Measurements from ENCODE around the gene GNG12.

GNG12 gene

DNA sequence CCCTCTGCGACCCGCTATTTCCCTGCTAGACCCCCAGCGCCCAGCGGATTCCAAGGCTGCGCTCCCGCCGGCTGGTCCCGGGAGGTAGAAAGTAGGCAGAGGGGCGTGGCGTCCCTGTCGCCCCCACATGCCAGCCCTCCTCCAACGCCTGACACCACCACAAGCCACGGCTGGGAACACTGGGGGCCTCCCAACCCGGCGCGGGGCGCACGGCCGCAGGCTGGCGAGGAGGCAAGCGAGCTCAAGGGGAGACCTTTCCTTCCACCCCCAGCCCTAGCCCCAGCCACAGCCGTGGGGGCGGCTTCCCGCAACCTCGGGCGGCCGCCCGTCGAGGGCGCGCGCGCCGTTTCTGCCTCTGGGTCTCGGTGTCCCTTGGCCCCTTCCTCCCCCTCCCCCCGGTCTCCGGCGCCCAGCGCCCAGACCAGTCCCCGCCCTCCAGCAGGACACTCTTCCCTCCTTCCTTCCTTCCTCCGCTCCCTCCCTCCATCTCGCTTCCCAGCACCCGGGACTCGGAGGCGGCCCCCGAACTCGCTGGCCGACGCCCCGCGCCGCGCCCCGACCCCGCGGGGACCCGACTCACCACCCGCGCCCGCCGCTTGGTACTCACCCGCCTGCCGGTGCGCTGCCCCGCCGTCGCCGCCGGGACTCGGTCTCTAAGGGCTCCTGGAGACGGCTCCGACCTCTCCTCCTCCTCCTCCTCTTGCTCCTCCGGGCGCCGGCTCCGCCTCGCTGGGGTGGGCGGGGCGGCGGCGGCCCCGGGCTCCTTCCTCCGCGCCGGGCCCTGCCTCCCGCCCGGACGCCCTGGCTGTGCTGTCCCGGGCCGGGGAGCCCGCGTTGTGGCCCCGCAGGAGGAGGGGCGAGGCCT lies at the start of gene GNG12:
Gene GNG12 (minus strand): TSS at position 731 of the 865 bp plus-strand sequence. CDS start 125,781 bp downstream, outside the sequence.
- peak in 1 of 2 donors; percentile 57 for DNase-seq

DNA sequence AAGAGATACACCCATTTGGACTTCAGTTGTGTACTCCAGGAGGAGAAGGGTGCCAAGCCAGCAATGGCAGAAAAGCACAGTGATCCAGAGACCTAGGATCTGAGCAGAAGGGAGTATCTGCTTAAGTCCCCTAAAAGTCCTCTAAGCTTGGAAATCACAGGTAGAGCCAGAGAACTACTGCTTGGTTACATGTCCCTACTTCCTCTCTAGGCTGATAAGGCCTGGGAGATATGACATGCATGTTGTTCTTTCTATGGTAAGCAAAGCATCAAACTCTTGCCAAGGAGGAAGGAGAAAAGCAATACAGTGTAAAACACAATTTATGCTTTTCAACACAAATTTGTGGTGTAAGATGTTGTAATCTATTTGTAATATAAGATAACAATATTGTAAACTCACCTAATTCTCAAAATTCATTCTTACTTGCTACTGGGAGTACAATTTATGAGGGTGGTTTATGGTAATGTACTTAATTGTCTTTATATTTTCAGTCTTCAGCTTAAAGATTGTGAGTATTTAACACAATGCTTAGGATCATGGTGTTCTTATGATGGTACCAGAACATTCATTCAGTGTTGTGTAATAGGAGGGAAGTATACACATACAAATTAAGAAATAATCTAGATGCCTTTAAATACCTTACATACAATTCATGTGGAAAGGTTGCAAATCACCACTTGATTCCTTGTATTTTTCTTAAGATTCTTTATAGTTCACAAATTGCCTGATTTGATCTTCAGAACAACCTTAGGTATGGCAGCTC lies 49.1 kb upstream of the GNG12 start:
- no peak for DNase-seq

DNA sequence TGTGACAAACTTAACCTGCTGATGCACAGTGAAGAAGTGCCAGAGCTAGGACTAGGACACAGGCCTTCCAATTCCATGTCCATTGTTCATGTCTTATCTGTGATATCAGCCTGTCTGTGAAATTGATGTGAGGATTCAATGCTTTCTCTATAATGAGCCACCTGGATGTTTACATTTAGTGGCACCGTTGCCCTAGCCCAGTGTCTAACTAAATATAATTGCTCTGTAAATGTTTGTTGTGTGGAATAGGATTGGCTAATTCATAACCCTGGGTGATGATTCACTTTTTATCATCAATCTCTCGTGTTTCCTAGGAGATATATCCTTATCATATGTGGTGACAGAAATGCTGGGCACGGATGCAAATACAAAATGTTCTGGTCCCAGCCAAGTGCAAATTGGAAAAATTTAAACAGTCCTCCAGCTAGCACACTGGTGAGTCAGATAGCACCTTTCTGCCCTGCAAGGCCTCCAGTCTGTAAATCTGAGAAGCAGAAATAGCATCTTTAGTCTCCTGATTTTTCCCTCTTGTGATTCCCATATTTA lies 46.9 kb upstream of the GNG12 start:
- no peak for DNase-seq

GRCh38 chr1:67879485-67879884 lies 46.2 kb upstream of the GNG12 start:
- no peak for DNase-seq

DNA sequence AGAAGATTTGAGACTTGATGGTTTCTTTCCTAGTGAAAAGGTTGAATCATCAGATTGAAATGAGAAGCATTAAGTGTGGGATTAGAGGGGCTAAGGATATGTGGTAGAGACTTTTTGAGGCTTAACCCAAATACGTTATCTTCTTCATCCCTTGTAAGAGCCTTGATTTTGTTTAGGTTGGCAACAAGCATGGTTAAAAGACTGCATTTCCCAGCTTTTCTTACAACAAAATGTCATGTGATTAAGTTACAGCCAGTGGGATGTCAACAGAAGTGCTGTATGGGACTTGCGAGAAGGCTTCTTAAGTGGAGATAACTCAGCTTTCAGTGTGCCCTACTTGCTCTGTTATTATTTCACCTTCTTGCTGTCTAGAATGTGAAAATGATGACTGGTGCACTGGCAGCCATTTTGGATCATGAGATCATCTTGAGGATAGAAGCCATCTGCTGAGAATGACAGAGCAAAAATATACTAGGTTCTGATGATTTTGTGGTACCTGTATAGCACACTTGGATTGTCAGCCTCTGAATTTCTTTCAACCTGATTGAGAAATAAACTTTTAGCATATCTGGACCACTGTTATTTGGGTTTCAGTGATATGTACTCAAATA lies 41.3 kb upstream of the GNG12 start:
- DNase-seq: no peak

DNA sequence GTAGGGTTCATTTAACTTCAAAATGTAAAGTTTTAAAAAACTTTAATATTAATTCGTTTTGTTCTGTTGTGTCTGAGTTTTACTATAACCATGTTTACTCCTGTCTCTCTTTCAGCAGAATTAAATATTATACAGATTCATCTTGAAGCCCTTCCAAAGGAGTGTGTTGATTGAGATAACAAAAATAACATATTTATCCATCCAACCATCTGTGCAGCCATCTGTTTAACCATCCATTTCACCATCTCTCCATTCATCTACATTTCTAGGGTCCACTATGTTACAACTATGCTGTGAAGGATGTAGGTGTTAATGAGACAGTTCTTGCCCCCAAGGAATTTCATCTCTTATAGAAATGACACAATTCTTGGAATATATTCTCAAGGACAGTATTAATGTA lies 36.0 kb upstream of the GNG12 start:
- no peak for DNase-seq

DNA sequence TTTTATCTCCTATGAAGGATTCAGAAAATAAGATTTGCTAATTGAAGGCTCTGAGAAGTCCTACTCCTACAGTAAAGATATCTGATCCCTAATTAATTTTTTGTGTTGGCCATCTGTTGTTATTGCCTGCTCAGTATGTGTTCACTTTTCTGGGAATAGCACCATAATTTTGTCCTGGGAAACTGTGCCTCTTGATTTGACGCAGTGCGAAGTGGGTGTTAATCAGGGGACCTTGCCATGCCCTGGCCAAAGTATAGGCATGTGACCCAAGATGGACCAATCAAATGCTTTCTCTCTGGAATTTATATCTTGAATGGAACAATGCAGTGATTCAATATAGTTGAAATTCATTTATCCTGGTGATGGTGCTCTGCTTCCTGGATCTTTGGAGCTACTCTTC lies 30.4 kb upstream of the GNG12 start:
- DNase-seq: no peak

- DNase-seq: no peak
These were observed 29.4 kb upstream of the GNG12 start for GRCh38 chr1:67862685-67863084.

- DNase-seq: no peak
These were observed 28.7 kb upstream of the GNG12 start for GRCh38 chr1:67861856-67862516.

GRCh38 chr1:67860776-67861175 lies 27.5 kb upstream of the GNG12 start:
- DNase-seq: no peak

GRCh38 chr1:67856921-67857320 lies 23.7 kb upstream of the GNG12 start:
- DNase-seq: no peak

DNA sequence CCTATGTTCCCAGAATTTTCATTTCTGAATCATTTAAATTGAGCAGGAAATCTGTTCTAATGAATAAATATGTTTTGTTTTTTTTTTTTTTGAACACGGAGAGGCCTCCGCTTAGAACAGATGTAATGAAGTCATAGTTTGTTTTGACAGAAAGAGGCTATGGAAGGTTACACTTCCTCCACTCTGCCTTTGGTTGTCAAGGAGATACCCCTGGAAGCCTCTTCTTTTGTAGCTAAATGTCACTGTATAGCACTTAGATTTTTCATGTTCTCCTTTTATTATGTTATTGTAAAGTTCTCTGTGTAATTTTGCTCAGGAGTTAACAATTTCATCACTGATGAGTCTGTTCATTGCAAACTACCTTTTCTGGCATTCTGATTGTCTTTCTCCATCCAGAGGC lies 22.7 kb upstream of the GNG12 start:
- DNase-seq: no peak

DNA sequence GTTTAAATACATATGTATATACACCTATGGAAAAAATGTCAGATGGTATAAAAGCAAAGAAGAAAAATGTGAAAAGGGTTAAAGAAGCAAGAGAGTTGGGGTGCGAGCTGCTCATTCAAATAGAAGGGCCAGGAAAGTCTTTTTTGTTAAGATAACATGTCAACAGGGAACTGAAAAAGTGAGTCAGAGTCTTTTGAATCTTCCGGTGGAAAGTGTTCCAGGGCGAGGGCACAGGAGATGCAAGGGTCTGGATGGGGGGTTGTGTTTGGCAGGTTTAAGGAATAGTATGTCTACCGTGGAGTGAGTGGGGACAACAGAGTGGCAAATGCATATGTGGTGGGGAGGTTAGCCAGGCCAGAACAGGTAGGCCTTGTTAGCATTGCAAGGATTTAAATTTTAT lies 22.2 kb upstream of the GNG12 start:
- DNase-seq: no peak

- DNase-seq: peak in 1 of 2 donors; percentile 37
These were observed 20.4 kb upstream of the GNG12 start for GRCh38 chr1:67853704-67854103.

GRCh38 chr1:67851800-67852199 lies 18.5 kb upstream of the GNG12 start:
- no peak for DNase-seq

DNA sequence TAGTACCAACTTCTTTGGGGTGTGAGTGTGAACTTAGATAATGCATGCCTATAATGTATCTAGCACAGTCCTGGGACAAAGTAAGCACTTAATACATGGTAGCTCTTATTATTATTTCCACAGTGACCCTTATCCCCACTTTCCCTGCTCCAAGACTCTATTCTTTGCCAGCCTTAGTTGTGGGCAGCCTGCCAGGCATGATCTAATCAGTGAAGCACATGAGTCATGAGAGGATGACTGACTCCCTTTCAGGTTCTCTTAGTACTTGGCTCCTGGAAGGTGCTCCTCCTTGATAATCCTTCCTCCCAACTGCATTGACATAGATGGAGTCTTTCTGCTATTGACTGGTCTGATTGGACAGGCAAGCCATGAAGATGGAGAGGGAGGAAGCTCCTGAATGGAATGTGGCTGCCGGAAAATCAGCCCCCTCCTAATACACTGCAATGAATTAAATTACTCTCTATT lies 17.4 kb upstream of the GNG12 start:
- peak in 1 of 2 donors; percentile 16 for DNase-seq

GRCh38 chr1:67850151-67850551 lies 16.9 kb upstream of the GNG12 start:
- no peak for DNase-seq

DNA sequence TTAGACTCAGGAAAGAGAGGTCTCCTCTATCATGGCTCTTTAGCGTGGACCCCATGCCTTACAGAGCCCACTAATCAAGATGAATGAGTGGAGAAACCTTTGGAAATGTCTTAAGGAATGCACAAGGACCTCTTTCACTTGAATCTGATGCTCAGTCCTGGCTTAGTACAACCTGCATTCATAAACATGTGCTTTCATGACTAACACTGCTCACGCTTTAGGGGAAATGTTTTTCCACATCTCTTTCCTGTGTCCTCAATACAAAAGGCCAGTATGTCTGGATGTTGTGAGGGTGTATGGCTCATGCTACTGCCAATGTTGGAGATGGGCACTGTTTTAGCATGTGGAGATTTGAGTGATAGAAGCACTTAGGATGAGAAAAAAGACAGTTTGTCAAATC lies 14.2 kb upstream of the GNG12 start:
- DNase-seq: no peak

- DNase-seq: no peak
These were observed 13.3 kb upstream of the GNG12 start for GRCh38 chr1:67846538-67846937.

GRCh38 chr1:67844988-67845387 lies 11.7 kb upstream of the GNG12 start:
- DNase-seq: no peak

- DNase-seq: no peak
These were observed 10.5 kb upstream of the GNG12 start for GRCh38 chr1:67843746-67844145.

DNA sequence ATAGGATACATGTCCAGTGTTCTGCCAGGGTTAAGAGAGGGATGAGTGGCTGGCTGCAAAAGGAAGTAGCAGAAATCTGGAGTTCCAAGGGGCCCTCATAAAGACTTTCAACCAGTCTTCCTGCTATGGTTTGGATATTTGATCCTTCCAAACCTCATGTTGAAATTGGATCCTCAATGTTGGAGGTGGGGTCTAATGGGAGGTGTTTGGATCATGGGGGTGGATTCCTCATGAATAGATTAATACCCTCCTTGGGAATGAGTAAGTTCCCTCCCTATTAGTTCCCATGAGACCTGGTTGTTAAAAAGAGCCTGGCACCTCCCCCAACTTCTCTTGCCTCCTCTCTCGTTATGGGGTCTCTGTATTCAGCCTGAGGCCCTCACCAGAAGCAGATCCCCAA lies 10.1 kb upstream of the GNG12 start:
- no peak for DNase-seq

DNA sequence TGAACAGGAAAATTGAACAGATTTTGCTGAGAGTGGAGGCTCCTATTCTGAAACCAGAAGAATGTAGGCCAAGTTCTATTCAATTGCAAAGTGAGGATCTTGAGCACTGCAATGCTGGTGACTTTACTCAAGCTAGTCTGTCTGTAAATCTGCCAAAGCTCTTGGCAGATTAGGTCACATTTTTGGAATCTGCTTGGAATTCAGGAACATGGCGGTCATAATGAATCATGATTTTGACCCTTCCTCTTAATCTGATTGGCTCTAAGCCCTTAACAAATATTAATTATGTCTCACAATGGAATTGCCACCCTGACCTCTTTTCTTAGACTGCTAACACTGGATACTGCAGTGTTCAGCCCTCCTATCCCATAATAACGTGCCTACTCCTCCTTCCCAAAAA lies 7.2 kb upstream of the GNG12 start:
- DNase-seq: no peak
